ENCODE results near the gene HGS.

DNA sequence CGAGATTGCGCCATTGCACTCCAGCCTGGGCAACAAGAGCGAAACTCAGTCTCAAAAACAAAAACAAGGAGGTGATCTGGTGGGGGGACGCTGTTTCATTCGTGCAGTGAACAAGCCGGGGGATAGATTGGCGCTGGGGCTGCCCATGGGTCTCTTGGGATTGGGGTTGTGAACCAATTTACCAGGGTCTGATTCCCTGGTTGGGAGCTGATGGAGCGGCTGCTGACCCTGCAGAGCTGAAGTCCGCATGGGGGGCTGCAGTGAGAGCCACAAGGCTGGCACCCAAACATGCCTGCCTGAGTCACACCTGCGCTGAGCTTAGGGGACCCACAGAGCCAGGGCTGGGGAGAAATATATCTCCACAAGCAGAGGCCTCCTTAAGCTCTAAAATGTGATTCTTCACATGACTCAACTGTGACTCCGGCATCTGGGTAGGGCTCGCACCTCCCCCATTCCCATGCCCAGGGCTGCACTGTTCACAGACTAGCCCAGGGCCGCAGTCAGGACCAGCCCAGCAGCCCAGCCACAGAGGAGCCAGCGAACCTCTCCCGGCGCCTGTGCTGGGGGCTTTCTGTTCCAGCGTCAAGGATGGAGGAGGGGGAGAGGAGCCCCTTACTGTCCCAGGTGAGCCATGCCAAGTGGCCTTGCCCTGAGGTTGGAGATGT is 41.9 kb upstream of the HGS start:
- TF ChIP-seq, protein P1, sequence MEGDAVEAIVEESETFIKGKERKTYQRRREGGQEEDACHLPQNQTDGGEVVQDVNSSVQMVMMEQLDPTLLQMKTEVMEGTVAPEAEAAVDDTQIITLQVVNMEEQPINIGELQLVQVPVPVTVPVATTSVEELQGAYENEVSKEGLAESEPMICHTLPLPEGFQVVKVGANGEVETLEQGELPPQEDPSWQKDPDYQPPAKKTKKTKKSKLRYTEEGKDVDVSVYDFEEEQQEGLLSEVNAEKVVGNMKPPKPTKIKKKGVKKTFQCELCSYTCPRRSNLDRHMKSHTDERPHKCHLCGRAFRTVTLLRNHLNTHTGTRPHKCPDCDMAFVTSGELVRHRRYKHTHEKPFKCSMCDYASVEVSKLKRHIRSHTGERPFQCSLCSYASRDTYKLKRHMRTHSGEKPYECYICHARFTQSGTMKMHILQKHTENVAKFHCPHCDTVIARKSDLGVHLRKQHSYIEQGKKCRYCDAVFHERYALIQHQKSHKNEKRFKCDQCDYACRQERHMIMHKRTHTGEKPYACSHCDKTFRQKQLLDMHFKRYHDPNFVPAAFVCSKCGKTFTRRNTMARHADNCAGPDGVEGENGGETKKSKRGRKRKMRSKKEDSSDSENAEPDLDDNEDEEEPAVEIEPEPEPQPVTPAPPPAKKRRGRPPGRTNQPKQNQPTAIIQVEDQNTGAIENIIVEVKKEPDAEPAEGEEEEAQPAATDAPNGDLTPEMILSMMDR (IDR thresholded peaks at IDR 0.05) = no peak
- TF ChIP-seq POLR2A (IDR thresholded peaks at IDR 0.05) = no peak
